HCEC 1CT (cell line): Measurements from ENCODE around the gene CACNA2D3.

Experiments used
- DNase-seq: peaks from one replicate; pipeline ENCODE4 v3.0.0-alpha.2; 2017

Gene CACNA2D3

GRCh38 chr3:54780336-54780735, 658.0 kb downstream of the CACNA2D3 start:
- DNase-seq = no peak

GRCh38 chr3:54781728-54782127, 659.4 kb downstream of the CACNA2D3 start:
- no peak for DNase-seq

DNA sequence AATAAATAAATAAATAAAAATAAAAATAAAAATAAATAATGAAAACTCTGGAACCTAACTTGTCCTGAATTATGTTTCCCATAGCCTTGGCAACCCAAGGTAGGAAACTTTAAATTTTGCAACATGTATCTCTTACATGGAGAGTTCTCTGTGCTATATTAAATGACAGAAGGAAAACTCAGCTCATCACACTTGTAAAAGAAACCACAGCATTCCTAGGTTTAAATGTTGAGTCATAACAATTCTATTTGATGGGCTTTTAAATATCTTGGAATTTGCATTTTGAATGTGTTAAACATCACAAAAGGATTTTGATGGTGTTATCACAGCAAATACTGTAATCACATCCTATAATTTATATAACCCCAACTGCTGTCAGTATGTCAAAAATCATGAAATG, 661.3 kb downstream of the CACNA2D3 start:
- no peak for DNase-seq

GRCh38 chr3:54784021-54784420, 661.7 kb downstream of the CACNA2D3 start:
- no peak for DNase-seq

DNA sequence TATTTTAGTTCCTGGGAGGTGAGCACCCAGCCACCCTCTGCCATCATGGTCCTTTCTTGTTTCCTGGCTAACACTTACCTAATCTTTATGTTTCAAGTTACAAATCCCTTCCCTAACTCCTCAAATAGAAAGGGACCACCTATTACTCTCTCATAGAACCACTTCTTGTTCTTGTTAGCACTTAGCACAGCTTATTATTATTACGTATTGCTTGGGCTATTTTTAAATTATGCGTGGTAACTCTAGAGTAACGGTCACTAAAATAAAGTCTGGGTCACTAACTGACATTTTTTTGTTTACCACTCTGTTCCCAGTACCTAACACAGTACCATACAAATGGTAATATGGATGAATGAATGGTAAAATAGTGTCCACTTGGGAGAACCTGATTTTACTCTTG, 663.6 kb downstream of the CACNA2D3 start:
- DNase-seq = no peak

- no peak for DNase-seq
These were observed 667.7 kb downstream of the CACNA2D3 start for GRCh38 chr3:54790051-54790450.

- no peak for DNase-seq
These were observed 669.3 kb downstream of the CACNA2D3 start for GRCh38 chr3:54791501-54792156.

DNA sequence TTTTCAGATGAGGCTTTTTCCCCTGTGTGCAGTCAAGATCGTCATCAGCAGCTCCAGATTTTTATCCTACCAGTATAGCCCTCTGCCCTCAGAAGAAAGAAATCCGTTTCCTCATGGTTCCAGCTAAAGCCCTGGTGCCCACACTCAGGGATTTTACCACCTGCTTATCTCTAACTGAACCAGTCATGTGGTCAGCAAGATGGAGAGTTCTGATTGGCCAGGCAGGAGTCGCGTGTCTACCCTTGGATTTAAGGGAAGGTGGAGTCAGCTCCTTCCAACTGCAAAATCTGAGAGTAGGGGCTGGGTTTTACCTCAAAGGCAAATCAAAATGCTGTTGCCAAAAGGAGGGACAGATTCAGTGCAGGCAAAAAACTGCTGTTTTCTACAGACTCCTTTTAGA, 670.2 kb downstream of the CACNA2D3 start:
- DNase-seq = no peak

DNA sequence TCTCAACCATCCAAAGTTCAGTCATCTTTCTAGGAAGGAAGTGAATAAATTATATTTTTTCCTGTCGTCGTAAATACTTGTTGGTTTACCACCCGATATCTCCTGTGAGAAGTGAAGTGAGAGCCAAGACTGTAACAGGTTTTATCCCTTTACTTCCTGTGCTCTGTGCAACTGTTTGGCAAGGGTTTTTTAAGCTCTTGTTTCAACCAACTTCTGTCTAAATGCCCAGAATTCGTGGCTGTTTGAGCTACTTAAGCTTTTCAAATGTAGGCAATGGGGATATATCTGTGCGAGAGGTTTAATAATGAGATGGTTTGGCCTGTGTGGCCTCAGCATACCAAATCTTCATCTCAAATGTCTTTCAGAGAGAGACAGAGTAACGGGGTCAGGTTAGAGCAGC, 670.8 kb downstream of the CACNA2D3 start:
- no peak for DNase-seq

GRCh38 chr3:54797111-54797510, 674.8 kb downstream of the CACNA2D3 start:
- no peak for DNase-seq

DNA sequence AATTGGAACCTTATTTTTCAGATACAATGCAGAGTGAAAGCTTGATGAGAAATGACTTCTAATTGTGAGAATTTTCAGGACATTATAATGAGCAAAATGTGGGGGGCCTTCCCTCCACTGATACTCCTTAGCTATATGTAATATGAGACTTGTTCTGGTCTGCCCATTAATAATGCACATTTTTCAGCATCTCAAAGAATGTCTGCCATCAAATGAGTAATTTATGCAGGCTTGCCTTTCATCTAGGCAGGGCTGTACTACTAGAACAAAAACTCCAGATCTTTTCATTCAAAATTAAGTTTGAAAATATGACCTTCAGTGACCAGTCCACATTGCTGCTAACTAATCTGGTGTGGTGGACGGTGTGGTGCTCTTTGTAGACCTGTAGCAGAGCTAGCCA, 678.1 kb downstream of the CACNA2D3 start:
- DNase-seq = no peak

DNA sequence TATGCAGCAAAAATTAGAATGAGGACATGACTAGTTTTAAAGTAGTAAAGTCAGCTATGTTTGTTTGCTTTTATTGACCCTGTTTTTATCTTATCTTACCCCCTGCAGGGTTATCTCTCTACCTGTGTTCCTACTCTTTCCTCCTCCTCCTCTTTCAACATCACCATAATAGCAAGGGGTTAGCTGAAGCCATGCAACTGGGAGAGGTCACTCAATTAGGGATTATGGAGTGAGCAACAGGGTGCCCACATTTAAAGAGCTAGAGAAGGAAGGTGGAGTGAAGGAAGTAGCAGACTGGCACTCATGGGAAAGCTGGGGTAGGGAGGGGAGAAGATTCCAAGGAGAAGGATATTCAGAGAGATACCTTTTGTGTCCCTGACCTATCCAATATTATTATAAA, 679.6 kb downstream of the CACNA2D3 start:
- DNase-seq = no peak

DNA sequence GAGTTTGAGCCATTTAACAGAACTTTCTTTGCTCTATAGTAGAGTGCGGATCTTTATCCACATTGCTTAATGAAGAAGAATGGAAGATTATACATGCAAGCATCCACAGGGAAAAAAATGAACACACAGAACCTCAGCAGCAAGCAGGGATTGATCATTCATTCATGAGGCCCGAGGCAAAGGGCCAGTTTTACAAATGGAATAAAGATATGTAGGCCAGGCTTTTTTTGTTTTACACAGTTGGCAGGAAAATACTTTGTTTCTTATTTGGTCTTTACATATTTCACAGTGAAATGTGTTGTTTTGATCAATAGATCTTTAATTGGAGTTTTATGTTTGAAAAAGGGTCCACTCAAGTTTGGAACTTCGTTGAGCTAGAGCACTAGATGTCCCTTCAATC, 688.0 kb downstream of the CACNA2D3 start:
- no peak for DNase-seq

DNA sequence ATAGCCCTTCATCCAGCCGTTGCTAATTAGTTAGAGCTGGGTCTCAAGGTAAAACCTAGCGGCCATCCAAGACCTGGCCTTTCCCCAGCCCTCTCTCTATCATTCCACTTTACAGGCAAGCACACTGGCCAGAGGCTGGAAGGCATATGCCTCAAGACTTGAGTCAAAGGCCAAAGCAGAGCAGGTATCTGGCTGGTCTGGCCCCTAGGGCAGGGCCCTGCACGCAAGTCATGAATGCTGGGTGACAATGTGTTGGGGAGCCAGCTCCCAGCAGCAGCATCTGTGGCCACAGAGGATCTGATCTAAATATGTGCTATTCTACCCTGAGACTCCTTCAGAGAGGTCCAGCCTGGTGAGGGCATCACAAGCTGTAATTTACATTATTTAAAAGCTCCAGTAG, 691.9 kb downstream of the CACNA2D3 start:
- no peak for DNase-seq

- no peak for DNase-seq
These were observed 695.3 kb downstream of the CACNA2D3 start for GRCh38 chr3:54817628-54818027.

- no peak for DNase-seq
These were observed 696.1 kb downstream of the CACNA2D3 start for GRCh38 chr3:54818486-54818885.

- DNase-seq = no peak
These were observed 696.6 kb downstream of the CACNA2D3 start for GRCh38 chr3:54818942-54819341.

GRCh38 chr3:54819946-54820345, 697.6 kb downstream of the CACNA2D3 start:
- no peak for DNase-seq

DNA sequence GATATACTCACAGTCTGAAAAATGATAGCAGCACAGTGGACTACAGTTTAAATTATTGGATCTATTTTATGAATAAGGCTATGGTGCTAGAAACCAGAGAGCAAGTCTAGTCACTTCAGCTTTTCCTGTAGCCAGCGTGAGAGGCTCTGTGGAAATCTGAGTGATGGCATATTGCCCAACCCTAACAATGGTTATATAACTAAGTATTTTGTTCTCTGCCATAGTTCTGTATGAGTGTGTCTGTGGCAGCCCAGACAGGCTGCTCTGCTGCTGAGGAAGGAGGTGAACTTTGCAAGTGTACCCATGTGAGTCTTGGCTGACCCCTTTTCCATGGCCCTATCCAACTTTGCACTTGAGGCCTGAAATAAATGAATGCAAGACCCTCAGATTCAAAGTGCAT, 699.9 kb downstream of the CACNA2D3 start:
- no peak for DNase-seq

GRCh38 chr3:54826251-54826691, 703.9 kb downstream of the CACNA2D3 start:
- no peak for DNase-seq

DNA sequence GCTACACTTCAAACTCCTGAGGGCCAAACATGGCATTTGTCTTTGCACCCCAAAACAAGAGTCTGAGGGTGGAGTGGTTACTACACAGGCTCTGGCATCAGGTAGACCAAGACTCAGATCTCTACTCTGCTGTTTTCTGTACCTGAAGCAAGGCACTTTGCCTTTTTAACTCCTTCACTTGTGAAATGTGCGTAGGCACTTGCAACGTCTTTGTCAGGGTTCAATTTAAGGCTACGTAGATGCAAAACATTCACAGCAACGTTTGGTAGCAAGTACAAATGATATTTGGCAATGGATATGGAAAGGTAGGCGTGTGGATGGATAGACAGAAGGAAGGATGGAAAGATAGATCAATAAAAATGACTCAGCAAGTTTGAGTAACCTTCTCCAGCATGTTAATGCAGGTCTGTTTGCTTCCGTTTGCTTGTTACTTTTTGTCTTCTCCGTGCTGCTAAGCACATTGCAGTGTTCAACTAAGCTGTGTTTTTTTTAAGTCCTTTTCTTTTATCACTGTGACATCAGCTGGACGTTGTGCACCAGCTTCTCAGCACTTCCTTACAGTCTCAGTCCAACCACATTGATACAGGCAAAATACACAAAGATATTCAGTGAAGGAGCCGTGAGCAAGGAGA, 704.8 kb downstream of the CACNA2D3 start:
- DNase-seq = no peak

DNA sequence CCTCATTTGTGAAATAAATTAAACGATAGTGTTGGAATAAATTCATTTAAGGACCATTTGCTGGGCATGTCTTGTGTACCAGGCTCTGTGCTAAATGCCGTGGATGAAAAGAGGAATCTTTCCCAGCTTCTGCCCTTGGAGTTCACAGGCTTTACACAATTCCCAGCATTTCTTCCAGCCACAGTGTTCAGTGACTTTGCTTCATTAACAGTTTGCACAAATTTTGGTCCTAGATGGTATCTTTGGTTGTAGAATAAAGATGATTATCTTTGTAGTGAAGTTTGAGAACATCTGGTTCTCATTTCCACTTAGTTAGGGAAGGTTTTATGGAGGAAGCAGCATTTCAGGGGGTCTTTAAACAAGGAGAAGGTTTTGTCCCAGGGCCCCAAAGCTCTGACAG, 705.4 kb downstream of the CACNA2D3 start:
- no peak for DNase-seq

DNA sequence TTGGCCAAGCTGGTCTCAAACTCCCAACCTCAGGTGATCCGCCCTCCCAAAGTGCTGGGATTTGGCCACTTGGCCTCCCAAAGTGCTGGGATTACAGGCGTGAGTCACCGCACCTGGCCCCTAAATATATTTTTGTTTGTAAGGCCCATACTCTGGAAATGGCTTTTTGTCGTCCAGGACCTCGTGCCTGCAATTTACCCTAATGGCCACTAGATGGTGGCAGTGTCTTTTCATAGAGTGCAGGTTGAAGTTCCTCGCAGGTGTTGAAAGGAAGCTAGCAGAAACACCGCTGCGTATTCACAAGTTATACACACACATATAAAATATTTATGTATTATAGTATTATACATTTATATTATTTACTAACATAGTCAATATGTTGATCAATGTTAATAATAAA, 708.3 kb downstream of the CACNA2D3 start:
- DNase-seq = peak; percentile 19

DNA sequence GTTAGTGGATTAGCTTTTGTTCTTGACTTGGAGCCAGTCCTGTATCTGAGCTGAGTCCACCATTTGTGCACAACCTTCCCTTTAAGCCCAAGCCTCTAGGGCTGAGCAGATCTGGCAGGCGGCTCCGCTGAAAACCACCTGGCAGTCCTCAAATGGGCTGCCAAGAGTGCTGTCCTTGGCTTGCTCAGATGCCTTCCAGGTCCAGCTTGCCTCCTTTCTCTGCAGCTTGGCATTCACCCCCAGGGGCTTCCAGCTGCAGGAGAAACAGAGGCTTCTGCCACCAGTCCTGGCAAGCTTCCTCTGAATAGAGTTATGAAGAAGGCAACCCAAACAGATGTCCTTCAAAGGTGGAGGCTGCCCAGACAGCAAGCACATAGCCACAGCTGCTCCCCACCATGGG, 708.8 kb downstream of the CACNA2D3 start:
- no peak for DNase-seq

- DNase-seq = peak; percentile 10
These were observed 710.5 kb downstream of the CACNA2D3 start for GRCh38 chr3:54832876-54833275.
